Urothelium cell line (cell line): Measurements from ENCODE around the gene PRKAG2.

Source experiments
- DNase-seq: peaks from one replicate; pipeline ENCODE4 v3.0.0; 2011; ENCODE audit warnings: low spot score, mixed read lengths
- FAIRE-seq: peaks from 2 replicates; lab custom pipeline; 2011; peaks lifted over from hg19 to GRCh38; lab: Jason Lieb, UNC

The PRKAG2 gene

GRCh38 chr7:151686826-151687225, 190.1 kb downstream of the PRKAG2 start:
- no peak for FAIRE-seq

GRCh38 chr7:151686016-151686766, 190.7 kb downstream of the PRKAG2 start:
- DNase-seq (no peak), FAIRE-seq (no peak)

More at GRCh38 chr7:151686826-151687225, 190.1 kb downstream of the PRKAG2 start:
- DNase-seq, result no peak

GRCh38 chr7:151684408-151685175, 192.3 kb downstream of the PRKAG2 start:
- FAIRE-seq, result no peak
- no peak for DNase-seq

GRCh38 chr7:151683615-151684407, 193.1 kb downstream of the PRKAG2 start:
- no peak for DNase-seq
- no peak for FAIRE-seq

- no peak for DNase-seq
- no peak for FAIRE-seq
Observed at GRCh38 chr7:151682831-151683614, 193.9 kb downstream of the PRKAG2 start.

GRCh38 chr7:151681726-151682125, 195.2 kb downstream of the PRKAG2 start:
- no peak for DNase-seq
- FAIRE-seq, result no peak

GRCh38 chr7:151680810-151681209, 196.1 kb downstream of the PRKAG2 start:
- DNase-seq (no peak), FAIRE-seq (no peak)

GRCh38 chr7:151679881-151680612, 196.9 kb downstream of the PRKAG2 start:
- no peak for DNase-seq
- no peak for FAIRE-seq

GRCh38 chr7:151679071-151679708, 197.7 kb downstream of the PRKAG2 start:
- FAIRE-seq (no peak), DNase-seq (no peak)

GRCh38 chr7:151678227-151678604, 198.7 kb downstream of the PRKAG2 start:
- DNase-seq (no peak), FAIRE-seq (no peak)

GRCh38 chr7:151677581-151678226, 199.2 kb downstream of the PRKAG2 start:
- DNase-seq (no peak), FAIRE-seq (no peak)

- FAIRE-seq (no peak), DNase-seq (no peak)
Observed at GRCh38 chr7:151676759-151677158, 200.2 kb downstream of the PRKAG2 start.

- no peak for DNase-seq
- no peak for FAIRE-seq
Observed at GRCh38 chr7:151675196-151675920, 201.6 kb downstream of the PRKAG2 start.

- DNase-seq, result no peak
- FAIRE-seq, result no peak
Observed at GRCh38 chr7:151674161-151674920, 202.6 kb downstream of the PRKAG2 start.

- DNase-seq (no peak), FAIRE-seq (no peak)
Observed at GRCh38 chr7:151673216-151673615, 203.7 kb downstream of the PRKAG2 start.

GRCh38 chr7:151672716-151673115, 204.2 kb downstream of the PRKAG2 start:
- DNase-seq (no peak), FAIRE-seq (no peak)

GRCh38 chr7:151671514-151671913, 205.4 kb downstream of the PRKAG2 start:
- no peak for FAIRE-seq
- no peak for DNase-seq

GRCh38 chr7:151669762-151670161, 207.2 kb downstream of the PRKAG2 start:
- no peak for FAIRE-seq

More at GRCh38 chr7:151669762-151670161, 207.2 kb downstream of the PRKAG2 start:
- no peak for DNase-seq
